ENCODE results near the gene STAT2.
"Not testable (repeated sequence)": the region's sequence is repeated elsewhere in the genome, so short reads cannot be mapped to it uniquely, and the experiment has no call there.

The STAT2 gene

DNA sequence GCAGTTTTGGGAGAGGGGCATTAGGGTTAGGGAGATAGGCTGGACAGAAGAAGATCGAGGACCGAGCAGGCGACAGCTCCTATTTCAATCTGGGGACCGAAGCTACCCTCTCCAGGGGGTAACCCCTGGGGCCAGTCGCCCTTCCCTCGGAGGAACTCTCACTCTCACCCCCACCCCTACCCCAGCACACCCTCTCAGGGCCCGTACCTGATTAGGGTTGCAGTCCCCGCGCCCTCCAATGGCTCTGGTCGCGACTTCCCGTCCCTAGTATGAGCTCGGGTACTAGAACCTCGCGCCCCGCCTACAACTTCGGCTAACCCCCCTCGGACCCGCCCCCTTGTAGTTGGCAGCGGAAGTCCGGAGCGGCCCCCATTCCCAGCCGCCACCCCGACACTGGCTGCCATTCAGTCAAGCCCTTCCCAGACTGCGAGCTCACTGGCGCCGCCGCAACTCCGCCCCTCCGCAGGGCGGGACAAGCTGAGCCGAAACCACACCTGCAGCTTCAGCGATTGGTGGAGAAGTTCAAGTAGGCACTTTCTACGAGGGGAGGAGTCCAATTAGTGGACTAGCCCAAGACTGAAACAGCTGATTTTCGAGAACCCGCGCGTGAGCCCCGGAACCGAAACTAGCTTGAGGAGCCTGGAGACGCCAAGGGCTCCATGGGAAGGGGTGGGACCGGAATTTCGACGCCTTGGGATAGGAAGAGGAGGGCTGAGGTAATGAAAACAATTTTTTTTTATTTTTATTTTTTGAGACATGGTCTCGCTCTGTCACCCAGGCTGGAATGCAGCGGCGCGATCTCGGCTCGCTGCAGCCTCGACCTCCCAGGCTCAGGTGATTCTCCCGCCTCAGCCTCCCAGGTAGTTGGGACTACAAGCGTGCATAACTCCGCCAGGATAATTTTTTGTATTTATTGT, at the start of gene STAT2:
Gene STAT2 (minus strand): TSS at position 257 of the 917 bp plus-strand sequence. CDS start 3,536 bp downstream, outside the sequence.
- peak; percentile 100 for DNase-seq (ENCODE audit: low read depth)

DNA sequence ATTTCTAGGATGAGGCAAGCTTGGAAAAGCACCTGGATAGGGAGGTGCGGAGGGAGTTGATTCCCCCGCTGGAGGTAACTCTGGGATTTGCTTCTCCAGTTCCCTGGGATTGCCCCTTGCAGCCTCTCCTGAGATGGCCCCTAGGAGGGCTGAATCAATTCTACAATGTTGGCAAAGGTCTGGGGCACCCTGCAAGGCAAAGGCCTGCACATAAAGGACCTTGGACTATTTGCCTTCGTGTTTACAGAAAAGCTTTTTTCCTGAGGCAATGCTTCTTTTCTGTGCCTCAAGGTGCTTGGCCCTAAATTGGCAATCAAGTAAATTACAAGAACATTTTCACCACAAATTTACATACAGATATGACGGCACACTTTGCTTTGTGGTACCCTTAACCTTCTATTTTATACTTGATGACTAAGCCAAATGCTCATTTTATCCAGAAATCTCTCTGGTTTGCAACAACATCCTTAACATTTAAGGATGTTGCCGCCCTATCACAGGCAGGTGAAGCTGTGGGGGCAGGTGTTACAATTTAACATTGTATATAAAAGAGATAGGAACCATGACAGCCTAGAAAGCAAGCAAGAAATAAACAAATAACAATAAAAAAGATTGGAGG, 49.0 kb upstream of the STAT2 start:
- DNase-seq (ENCODE audit: low read depth) = no peak

DNA sequence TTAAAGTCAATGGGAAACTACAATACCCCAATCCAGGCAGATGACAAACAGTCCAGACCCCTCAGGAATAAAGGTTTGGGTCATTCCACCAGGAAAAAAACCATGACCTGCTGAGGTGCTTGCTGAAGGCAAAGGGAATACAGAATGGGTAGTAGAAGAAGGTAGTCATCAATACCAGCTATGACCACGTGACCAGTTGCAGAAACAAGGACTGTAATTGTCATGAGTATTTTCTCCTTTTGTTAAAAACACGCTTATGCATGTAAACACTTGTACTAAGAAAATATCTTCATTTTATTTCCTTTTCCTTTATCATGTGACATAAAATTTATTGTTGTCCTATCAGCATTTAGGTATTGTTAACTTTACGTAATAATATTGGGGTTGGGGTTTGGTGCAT, 44.3 kb upstream of the STAT2 start:
- not testable (repeated sequence) for DNase-seq (ENCODE audit: low read depth)

DNA sequence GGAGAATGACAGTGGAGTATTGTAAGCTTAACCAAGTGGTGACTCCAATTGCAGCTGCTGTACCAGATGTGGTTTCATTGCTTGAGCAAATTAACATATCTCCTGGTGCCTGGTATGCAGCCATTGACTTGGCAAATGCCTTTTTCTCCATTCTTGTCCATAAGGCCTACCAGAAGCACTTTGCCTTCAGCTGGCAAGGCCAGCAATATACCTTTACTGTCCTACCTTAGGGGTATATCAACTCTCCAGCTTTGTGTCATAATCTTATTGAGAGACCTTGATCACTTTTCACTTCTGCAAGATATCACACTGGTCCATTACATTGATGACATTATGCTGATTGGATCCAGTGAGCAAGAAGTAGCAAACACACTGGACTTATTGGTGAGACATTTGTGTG, 41.7 kb upstream of the STAT2 start:
- DNase-seq (ENCODE audit: low read depth) = not testable (repeated sequence)

DNA sequence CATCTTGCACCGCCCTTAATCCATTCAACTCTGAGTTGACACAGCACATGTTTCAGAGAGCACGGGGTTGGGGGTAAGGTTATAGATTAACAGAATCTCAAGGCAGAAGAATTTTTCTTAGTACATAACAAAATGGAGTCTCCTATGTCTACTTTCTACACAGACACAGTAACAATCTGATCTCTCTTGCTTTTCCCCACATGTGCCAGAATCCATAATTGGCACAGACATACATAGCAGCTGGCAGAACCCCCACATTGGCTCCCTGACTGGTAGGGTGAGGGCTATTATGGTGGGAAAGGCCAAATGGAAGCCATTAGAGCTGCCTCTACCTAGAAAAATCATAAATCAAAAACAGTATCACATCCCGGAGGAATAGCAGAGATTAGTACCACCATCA, 41.2 kb upstream of the STAT2 start:
- DNase-seq (ENCODE audit: low read depth) = not testable (repeated sequence)

DNA sequence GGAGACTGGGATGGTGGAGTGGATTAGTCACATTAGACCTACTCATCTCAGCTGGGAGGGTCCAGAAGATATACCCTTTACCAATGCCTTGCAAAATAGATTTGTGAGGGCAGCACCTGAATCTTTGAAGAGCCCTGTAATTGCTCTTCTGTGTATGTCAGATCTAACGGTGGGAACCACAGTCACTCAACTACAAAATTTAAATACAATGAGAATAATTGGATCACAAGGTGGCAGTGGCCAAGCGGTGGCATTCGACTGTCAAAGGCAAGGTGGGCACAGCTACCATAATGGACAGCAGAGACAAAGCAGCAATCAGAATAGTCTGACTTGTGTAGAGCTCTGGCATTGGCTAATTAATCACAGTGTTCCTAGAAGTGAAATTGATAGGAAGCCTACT, 39.6 kb upstream of the STAT2 start:
- DNase-seq (ENCODE audit: low read depth) = not testable (repeated sequence)

DNA sequence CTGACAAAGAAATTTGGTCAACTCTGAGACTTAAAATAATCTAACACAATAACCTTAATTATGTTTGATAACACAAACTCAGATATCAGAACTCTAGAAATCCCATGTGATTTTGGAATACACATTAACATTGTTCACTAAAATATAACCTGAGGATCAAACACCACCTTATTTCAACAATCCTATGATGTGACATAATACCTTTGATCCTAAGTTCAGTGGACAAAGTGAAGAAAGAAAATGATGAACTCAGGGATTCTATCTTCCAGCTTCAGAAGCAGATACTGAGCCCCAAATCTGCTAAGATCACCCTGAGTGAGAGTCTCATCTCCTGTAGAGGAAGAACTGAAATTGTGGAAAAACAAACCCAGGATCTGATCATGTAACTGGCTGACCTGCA, 38.4 kb upstream of the STAT2 start:
- no peak for DNase-seq (ENCODE audit: low read depth)

DNA sequence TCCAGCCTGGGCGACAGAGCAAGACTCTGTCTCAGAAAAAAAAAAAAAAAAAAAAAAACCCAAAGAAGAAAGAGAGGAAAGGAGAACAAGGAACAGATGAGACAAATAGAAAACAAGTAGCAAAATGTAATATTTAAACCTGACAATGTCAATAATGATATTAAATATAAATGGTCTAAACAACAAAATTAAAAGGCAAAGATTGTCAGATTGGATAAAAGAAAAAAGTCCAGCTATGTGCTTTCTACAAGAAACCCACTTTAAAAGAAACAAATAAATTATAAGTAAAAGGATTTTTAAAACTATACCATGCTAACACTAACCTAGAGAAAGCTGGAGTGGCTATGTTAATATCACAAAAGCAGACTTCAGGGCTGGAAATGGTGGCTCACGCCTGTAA, 32.4 kb upstream of the STAT2 start:
- DNase-seq (ENCODE audit: low read depth) = no peak

DNA sequence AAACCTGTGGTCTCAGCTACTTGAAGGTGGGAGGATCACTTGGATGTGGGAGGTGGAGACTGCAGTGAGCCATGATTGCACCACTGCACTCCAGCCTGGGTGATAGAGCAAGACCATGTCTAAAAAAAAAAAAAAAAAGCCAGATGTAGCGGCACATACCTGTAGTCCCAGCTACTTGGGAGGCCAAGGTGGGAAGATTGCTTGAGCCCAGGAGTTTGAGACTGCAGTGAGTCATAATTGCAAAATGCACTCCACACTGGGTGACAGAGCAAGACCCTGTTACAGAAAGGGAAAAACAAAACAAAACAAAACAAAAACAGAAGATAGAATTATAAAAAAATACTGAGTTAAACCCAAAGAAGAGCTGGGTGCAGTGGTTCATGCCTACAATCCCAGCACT, 31.8 kb upstream of the STAT2 start:
- DNase-seq (ENCODE audit: low read depth) = no peak

DNA sequence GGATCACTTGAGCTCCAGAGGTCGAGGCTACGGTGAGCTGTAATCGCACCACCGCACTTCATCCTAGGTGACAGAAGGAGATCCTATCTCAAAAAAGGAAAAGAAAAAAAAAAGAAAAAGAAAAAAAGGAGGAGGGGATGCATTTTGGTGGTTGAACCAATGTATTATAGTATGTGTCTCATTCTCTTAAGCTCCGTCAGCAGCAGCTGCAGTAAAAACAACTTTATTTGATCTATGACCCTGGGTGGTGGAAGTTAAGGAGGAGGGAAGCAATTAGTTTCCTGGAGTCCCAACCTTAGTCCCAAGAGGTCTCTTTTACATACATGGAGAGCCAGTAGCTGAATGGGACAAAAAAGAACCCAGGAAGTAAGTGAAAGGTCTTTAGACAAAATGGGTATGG, 29.5 kb upstream of the STAT2 start:
- no peak for DNase-seq (ENCODE audit: low read depth)

DNA sequence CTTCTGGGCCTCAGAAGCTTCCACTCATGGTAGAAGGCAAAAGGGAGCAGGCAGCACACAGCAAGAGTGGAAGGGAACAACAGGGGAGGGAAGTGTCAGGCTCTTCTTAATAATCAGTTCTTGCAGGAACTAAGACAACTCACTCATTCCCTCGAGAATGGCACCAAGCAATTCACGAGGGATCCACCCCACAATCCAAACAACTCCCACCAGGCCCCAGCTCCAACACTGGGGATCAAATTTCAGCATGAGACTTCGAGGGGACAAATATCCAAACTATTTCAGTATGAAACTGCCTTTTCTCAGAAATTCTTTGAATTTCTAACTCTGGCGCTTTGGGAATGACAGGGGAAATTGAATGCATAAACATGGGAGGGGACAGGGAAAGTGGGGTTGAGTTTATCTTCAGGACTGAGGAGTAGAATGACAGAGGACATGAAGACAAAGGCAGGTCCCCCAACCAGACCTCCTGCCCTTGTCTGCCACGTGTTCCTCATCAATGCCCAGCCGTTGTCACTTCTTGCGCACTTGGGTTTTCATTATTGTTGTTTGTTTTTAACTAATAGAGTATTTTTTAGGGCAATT, 27.3 kb upstream of the STAT2 start:
- DNase-seq (ENCODE audit: low read depth) = peak; percentile 30

DNA sequence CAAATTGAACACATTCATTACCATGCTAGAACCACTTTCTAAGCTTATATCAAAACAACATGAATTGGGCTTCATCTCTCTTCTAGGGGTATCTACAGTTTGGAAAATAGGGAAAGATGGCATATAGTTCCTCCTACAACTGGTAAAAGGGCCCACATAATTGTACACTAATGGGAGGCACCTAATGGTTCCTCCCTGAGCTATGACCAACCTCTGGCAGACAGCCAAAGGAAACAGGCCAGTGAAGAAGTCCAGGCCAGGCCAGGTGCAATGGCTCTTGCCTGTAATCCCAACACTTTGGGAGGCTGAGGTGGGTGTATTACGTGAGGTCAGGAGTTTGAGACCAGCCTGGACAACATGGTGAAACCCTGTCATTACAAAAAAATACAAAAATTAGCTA, 26.0 kb upstream of the STAT2 start:
- no peak for DNase-seq (ENCODE audit: low read depth)

DNA sequence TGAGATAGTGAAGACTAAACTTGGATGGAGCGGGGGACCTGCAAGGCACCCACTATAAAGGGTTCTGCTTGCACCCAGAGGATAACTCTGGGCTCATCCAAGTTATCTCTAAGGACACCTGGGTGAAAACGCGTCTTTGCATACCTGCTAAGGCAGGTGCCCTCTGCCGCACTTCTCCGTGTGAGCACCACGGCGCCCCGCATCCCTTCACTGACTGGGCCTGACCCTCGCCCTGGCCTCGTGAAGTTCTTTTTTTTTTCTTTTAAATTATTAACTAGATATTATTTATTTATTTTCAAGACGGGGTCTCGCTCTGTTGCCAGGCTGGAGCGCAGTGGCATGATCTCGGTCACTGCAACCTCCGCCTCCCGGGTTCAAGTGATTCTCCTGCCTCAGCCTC, 22.7 kb upstream of the STAT2 start:
- DNase-seq (ENCODE audit: low read depth) = no peak

DNA sequence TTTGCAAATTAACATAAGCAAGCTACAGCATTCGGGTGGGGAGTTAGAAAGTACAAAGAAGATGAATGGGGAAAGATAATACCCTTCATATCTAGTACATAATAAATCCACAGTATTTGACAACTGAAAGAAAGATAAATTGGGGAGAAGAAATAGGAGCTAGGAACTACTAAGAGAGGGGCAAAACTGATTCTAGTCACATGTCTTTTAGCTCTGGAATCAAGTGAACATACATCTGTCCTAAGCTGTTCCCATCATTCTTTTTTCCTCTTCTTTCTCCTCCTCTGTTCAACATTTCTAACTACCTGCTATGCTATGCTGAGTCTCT, 18.0 kb upstream of the STAT2 start:
- no peak for DNase-seq (ENCODE audit: low read depth)

DNA sequence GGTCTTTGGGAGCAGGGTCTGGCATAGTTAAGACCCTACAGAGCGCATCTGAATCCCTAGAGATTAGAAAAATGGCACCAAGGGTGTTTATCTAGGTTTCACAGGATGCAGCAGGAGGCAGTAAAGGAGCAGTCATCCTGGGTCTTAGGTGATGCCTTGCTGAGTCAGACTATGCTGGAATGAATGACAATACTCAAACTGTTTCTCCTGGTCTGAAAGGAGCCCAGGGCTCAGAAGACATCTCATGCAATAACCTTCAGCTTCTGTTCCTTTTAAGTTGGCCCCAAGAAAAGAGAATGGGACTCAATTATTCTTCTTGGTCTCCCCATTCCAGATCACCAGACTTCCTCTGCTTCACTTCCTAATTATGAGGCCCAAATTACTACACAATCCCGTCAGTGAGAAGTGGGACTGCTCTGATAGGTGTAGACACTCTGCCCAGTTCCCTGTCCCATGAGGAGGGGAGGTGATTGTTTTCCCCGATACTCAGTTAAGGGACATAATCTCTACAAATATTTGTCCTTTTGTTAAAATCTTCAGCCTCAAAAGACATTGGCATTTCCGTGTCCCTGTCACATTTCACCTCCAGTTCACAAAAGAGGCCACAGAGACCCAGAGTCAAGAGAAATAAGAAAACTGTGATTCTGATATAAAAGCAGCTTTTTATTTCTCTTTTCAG, 17.5 kb upstream of the STAT2 start:
- DNase-seq (ENCODE audit: low read depth) = no peak

DNA sequence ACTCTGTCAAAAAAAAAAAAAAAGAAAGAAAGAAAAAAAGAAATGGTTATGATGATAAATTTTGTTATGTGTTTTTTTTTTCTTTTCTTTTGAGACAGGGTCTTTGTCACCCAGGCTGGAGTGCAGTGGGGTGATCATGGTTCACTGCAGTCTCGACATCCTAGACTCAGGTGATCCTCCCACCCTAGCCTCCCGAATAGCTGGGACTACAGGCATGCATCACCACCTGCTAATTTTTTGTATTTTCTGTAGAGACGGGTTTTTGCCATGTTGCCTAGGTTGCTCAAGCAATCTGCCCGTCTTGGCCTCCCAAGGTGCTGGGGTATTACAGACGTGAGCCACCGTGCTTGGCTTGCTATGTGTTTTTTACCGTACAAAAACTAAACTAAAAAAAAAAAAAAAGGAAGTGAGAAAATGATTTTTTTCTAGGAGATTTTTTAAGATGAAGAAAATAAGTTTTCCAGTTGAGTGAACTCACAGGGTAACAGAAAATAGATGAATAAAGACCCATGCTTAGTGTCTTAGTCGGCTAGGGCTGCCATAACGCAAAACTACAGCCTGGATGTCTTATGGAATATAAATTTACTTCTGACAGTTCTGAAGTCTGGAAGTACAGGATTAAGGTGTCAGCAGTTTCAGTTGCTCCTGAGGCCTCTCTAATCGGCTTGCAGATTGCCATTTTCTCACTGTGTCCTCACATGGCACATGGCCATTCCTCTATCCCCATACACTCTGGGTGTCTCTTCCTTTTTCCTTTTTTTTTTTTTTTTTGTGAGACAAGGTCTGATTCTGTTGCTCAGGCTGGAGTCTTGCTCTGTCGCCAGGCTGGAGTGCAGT, 15.9 kb upstream of the STAT2 start:
- DNase-seq (ENCODE audit: low read depth) = no peak

DNA sequence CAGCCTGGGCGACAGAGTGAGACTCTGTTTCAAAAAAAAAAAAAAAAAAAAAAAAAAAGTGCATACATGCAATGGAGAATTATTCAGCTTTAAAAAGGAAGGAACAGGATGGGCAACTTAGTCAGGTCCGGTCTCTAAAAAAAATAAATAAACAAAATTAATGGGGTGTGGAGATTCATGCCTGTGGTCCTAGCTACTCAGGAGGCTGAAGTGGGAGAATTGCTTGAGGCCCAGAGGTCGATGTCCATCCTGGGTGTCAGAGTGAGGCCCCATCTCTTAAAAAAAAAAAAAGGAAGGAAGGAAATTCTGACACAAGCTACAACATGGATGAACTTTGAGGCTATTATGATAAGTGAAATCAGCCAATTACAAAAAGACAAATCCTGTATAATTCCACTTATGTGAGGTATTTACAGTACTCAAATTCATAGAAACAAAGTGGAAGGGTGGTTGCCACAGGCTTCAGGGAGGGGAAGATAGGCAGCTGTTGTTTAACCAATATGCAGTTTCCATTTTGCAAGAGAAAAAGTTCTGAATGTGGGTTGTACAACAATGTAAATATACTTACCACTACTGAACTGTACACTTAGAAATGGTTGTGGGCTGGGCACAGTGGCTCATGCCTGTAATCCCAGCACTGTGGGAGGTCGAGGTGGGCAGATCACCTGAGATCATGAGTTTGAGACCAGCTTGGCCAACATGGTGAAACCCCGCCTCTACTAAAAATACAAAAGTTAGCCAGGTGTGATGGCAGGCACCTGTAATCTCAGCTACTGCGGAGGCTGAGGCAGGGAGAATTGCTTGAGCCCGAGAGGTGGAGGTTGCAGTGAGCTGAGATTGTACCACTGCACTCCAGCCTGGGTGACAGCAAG, 15.1 kb upstream of the STAT2 start:
- no peak for DNase-seq (ENCODE audit: low read depth)

DNA sequence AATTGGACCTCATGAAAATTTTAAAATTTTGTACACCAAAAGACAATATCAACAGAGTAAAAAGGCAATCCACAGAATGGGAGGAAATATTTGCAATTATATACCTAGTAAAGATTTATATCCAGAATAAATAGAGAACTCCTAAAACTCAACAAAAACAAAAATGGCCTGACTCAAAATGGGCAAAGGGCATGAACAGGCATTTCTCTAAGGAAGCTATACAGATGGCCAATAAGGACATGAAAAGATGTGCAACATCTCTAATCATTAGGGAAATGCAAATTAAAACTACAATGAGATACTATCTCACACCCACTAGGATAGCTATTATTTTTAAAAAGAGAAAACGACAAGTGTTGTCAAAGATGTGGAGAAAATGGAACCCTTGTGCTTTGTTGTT, 13.6 kb upstream of the STAT2 start:
- no peak for DNase-seq (ENCODE audit: low read depth)

DNA sequence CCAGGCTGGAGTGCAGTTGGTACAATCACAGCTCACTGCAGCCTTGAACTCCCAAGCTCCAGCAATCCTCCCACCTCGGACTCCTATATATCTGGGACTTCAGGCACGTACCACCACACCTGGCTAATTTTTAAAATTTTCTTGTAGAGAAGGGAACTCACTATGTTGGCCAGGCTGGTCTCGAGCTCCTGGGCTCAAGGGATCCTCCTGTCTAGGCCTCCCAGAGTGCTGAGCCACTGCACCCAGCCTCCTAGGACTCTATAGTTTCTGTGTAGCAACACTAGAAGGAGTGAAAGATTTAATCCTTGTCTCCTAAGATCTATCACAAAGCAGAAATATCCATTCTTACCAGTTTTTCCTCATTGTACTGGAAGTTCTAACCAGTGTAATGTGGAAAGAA, 7.0 kb upstream of the STAT2 start:
- DNase-seq (ENCODE audit: low read depth) = no peak

DNA sequence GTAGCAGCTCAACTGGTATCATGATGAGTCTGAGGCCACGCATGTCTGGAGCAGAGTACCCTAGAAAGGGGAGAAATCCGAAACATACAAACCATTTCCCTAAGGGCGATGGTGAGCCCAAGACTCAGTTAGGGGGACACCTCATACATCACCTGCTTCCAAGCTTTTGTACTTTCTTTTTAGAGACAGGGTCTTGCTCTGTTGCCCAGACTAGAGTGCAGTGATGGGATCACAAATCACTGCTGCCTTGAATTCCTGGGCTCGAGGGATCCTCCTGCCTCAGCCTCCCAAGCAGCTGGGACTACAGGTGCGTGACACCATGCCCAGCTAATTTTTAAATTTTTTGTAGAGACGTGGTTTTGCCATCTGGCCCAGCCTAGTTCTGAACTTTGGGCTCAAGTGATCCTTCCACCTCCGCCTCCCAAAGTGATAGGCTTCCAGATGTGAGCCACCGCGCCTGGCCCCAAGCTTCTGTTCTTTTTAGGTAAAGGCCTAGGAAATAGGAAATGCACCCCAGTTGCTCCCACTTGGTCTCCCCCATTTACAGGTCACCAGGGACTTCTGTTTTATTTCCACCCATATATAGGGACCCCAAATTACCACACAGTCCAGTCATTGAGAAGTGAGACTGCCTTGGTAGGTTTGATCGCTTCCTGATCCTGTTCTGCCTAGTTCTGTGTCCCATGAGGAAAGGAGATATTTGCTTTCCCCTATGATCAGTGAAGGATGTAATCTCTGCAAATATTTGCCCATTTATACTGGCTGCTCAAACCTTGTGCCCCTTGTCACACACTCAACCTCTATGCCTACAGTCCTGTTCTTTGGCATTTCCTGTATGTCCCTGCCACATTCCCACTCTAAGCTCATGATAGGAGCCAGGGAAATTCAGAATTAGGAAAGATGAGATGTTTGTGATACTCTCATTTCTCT, 2.5 kb upstream of the STAT2 start, which contains the start of gene APOF:
Gene APOF (minus strand): TSS at position 728 of the 930 bp plus-strand sequence. CDS start 112 bp downstream, at position 616.
- DNase-seq (ENCODE audit: low read depth) = no peak
